Trophoblast cell (in vitro differentiated cells and primary cell): ENCODE data around the gene ANKS4B.

Experiments used
- DNase-seq, 2 donors: peaks; one replicate each; pipeline ENCODE4 v3.0.0-alpha.2; 2016
- H2AFZ ChIP-seq: 2 replicates; pipeline ENCODE4 v1.6.1; 2013; ENCODE audit warnings: low read length, moderate library complexity, mild to moderate bottlenecking; ENCODE audit not compliant: insufficient read depth, poor library complexity
- H2AK5ac ChIP-seq: 2 replicates; pipeline ENCODE4 v1.6.1; 2013; ENCODE audit warnings: mild to moderate bottlenecking, low read length
- H2BK120ac ChIP-seq: 2 replicates; pipeline ENCODE4 v1.6.1; 2013; ENCODE audit warnings: low read length, mild to moderate bottlenecking, moderate library complexity; ENCODE audit not compliant: insufficient read depth, poor library complexity
- H2BK12ac ChIP-seq: 2 replicates; pipeline ENCODE4 v1.6.1; 2013; ENCODE audit warnings: mild to moderate bottlenecking, low read length, moderate library complexity
- H2BK5ac ChIP-seq: 2 replicates; pipeline ENCODE4 v1.6.1; 2013; ENCODE audit warnings: low read length, low read depth, moderate library complexity, mild to moderate bottlenecking; ENCODE audit not compliant: poor library complexity
- H3K14ac ChIP-seq: 2 replicates; pipeline ENCODE4 v1.6.1; 2013; ENCODE audit warnings: mild to moderate bottlenecking, low read length
- H3K18ac ChIP-seq: 2 replicates; pipeline ENCODE4 v1.6.1; 2013; ENCODE audit warnings: mild to moderate bottlenecking, low read length
- H3K23ac ChIP-seq: 2 replicates; pipeline ENCODE4 v1.6.1; 2013; ENCODE audit warnings: low read length
- H3K27ac ChIP-seq: 2 replicates; pipeline ENCODE4 v1.5.1; 2013; ENCODE audit warnings: low read depth, mild to moderate bottlenecking, inconsistent platforms, low read length, moderate library complexity
- H3K27me3 ChIP-seq: 2 replicates; pipeline ENCODE4 v1.6.1; 2013; ENCODE audit warnings: inconsistent platforms, mild to moderate bottlenecking, low read length, moderate library complexity; ENCODE audit not compliant: insufficient read depth
- H3K36me3 ChIP-seq, 2 experiments: 1 replicate in 1 of 2; 2 replicates in 1 of 2; pipeline ENCODE4 v1.6.1; 2013; ENCODE audit warnings: low read length in 2 of 2, mild to moderate bottlenecking in 2 of 2, moderate library complexity in 1 of 2; ENCODE audit not compliant: insufficient read depth in 2 of 2, control insufficient read depth in 1 of 2
- H3K4ac ChIP-seq: 2 replicates; pipeline ENCODE4 v1.6.1; 2013; ENCODE audit warnings: low read depth, mild to moderate bottlenecking, low read length, moderate library complexity
- H3K4me1 ChIP-seq, 2 experiments: 1 replicate in 1 of 2; 2 replicates in 1 of 2; pipeline ENCODE4 v1.6.1; 2013; ENCODE audit warnings: low read length in 2 of 2, mild to moderate bottlenecking in 2 of 2, moderate library complexity in 1 of 2; ENCODE audit not compliant: insufficient read depth in 2 of 2, control insufficient read depth in 1 of 2
- H3K4me2 ChIP-seq: 2 replicates; pipeline ENCODE4 v1.6.1; 2013; ENCODE audit warnings: inconsistent platforms, mild to moderate bottlenecking, low read length, moderate library complexity
- H3K4me3 ChIP-seq: 2 replicates; pipeline ENCODE4 v1.5.1; 2013; ENCODE audit warnings: mild to moderate bottlenecking, low read depth, low read length, inconsistent platforms
- H3K79me1 ChIP-seq: one replicate; pipeline ENCODE4 v1.6.1; 2013; ENCODE audit warnings: low read length
- H3K79me2 ChIP-seq: 2 replicates; pipeline ENCODE4 v1.6.1; 2013; ENCODE audit warnings: low read length, mild to moderate bottlenecking; ENCODE audit not compliant: control insufficient read depth, insufficient read depth, poor library complexity
- H3K9ac ChIP-seq: 2 replicates; pipeline ENCODE4 v1.6.1; 2013; ENCODE audit warnings: mild to moderate bottlenecking, low read length
- H3K9me3 ChIP-seq: 2 replicates; pipeline ENCODE4 v1.6.1; 2013; ENCODE audit warnings: low read depth, mild to moderate bottlenecking, control low read depth, inconsistent platforms, low read length; ENCODE audit not compliant: insufficient read depth
- H4K12ac ChIP-seq: 2 replicates; pipeline ENCODE4 v1.6.1; 2013; ENCODE audit warnings: low read depth, mild to moderate bottlenecking, low read length, moderate library complexity
- H4K8ac ChIP-seq: 2 replicates; pipeline ENCODE4 v1.6.1; 2013; ENCODE audit warnings: low read depth, mild to moderate bottlenecking, low read length, moderate library complexity
- H4K91ac ChIP-seq: one replicate; pipeline ENCODE4 v1.6.1; 2013; ENCODE audit warnings: low read depth, mild to moderate bottlenecking, low read length, moderate library complexity
- WGBS: extraction: QIAGEN DNeasy Blood & Tissue Kit; methylation state at CpG from one replicate; pipeline ENCODE4 v1.1.7; 2013; ENCODE audit warnings: missing lambda C conversion rate; ENCODE audit not compliant: insufficient read length, insufficient coverage; ENCODE audit errors: extremely low coverage; 5-methylcytosine and 5-hydroxymethylcytosine counted together

The ANKS4B gene

DNA sequence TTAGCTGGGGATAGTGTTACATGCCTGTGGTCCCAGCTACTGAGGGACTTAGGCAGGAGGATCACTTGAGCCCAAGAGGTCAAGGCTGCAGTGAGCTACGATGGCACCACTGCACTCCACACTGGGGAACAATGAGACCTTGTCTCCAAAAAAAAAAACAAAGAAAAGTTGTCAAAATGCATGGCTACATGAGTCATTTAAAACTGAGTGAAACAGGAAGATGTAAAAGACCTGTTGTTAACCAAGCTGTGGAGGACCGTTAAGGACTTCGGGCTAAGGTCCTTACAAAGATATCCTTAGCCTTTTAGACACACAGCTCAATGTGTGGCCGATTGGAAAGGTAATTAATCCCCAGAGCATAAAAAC is 47.2 kb upstream of the ANKS4B start:
- no peaks in the 10 kb centered on the region for H3K79me2 ChIP-seq
- peaks cover 3 to 8% of the 10 kb centered on the region in 2 experiments for H3K36me3 ChIP-seq
- H3K79me1 ChIP-seq, result no peaks in the 10 kb centered on the region
- H3K4ac ChIP-seq, result no peak overlapping the region
- H3K27me3 ChIP-seq, result no peaks in the 10 kb centered on the region
- no peak overlapping the region for H3K14ac ChIP-seq
- H3K27ac ChIP-seq, result no peak overlapping the region
- no peak overlapping the region for H2BK120ac ChIP-seq
- H3K9me3 ChIP-seq, result peaks cover 4% of the 10 kb centered on the region
- H4K12ac ChIP-seq, result no peak overlapping the region
- H3K4me2 ChIP-seq, result no peak overlapping the region
- no peak overlapping the region for H2BK12ac ChIP-seq
- H3K23ac ChIP-seq, result no peak overlapping the region
- H3K18ac ChIP-seq, result no peak overlapping the region
- H2AFZ ChIP-seq, result no peak overlapping the region
- no peak overlapping the region for H4K91ac ChIP-seq
- no peak overlapping the region for H3K9ac ChIP-seq
- no peak overlapping the region for H2AK5ac ChIP-seq
- H2BK5ac ChIP-seq, result no peak overlapping the region
- no peak for DNase-seq
- peaks cover 2 to 3% of the 10 kb centered on the region in 2 experiments for H3K4me1 ChIP-seq
- no CpG with 5 or more reads among the region's 4 CpGs for WGBS
- no peak overlapping the region for H4K8ac ChIP-seq
- no peak overlapping the region for H3K4me3 ChIP-seq

DNA sequence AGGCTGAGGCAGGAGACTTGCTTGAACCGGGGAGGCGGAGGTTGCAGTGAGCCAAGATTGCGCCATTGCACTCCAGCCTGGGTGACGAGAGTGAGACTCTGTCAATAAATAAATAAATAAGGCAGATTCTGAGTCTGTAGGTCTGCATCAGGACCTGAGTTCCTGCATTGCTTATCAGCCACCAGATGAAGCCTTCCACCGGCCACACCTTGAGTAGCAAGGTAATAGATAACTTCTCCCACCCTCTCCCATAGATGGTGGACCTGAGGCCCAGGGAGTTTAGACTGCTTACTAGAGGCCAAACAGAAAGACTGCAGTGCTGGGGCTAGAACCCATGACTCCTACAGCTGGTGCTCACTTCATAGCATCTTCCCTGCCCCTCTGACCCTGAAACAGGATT is 44.2 kb upstream of the ANKS4B start:
- no peak overlapping the region for H3K4me3 ChIP-seq
- H3K14ac ChIP-seq, result no peak overlapping the region
- H3K79me1 ChIP-seq, result no peaks in the 10 kb centered on the region
- H4K8ac ChIP-seq, result no peak overlapping the region
- no peaks in the 10 kb centered on the region for H3K79me2 ChIP-seq
- H3K4ac ChIP-seq, result no peak overlapping the region
- DNase-seq, result no peak
- H3K27ac ChIP-seq, result no peak overlapping the region
- no CpG with 5 or more reads among the region's 5 CpGs for WGBS
- H2AFZ ChIP-seq, result no peak overlapping the region
- H3K9me3 ChIP-seq, result peaks cover 2% of the 10 kb centered on the region
- H3K18ac ChIP-seq, result no peak overlapping the region
- no peak overlapping the region for H2AK5ac ChIP-seq
- no peak overlapping the region for H4K12ac ChIP-seq
- no peak overlapping the region for H3K23ac ChIP-seq
- H3K9ac ChIP-seq, result no peak overlapping the region
- H3K4me2 ChIP-seq, result no peak overlapping the region
- no peak overlapping the region for H2BK5ac ChIP-seq
- peaks cover 2 to 3% of the 10 kb centered on the region in 2 experiments for H3K4me1 ChIP-seq
- no peak overlapping the region for H2BK120ac ChIP-seq
- H4K91ac ChIP-seq, result no peak overlapping the region
- H3K36me3 ChIP-seq, result no peaks in the 10 kb centered on the region
- no peak overlapping the region for H2BK12ac ChIP-seq
- no peaks in the 10 kb centered on the region for H3K27me3 ChIP-seq

- WGBS, result no CpG with 5 or more reads among the region's 4 CpGs
- peaks cover 2% of the 10 kb centered on the region for H3K9me3 ChIP-seq
- H3K23ac ChIP-seq, result no peak overlapping the region
- H2BK120ac ChIP-seq, result no peak overlapping the region
- no peaks in the 10 kb centered on the region for H3K79me1 ChIP-seq
- H3K4me3 ChIP-seq, result no peak overlapping the region
- no peak overlapping the region for H3K14ac ChIP-seq
- H3K9ac ChIP-seq, result no peak overlapping the region
- no peak overlapping the region for H4K8ac ChIP-seq
- no peak overlapping the region for H4K12ac ChIP-seq
- no peak overlapping the region for H3K4me2 ChIP-seq
- no peak overlapping the region for H3K4ac ChIP-seq
- no peak for DNase-seq
- H3K79me2 ChIP-seq, result no peaks in the 10 kb centered on the region
- H2BK5ac ChIP-seq, result no peak overlapping the region
- no peak overlapping the region for H2BK12ac ChIP-seq
- no peak overlapping the region for H2AFZ ChIP-seq
- H3K18ac ChIP-seq, result no peak overlapping the region
- no peak overlapping the region for H4K91ac ChIP-seq
- H2AK5ac ChIP-seq, result no peak overlapping the region
- peaks cover 2 to 3% of the 10 kb centered on the region in 2 experiments for H3K4me1 ChIP-seq
- no peak overlapping the region for H3K27ac ChIP-seq
- H3K36me3 ChIP-seq, result no peaks in the 10 kb centered on the region
- no peaks in the 10 kb centered on the region for H3K27me3 ChIP-seq
Observed at GRCh38 chr16:21190013-21190412, 43.5 kb upstream of the ANKS4B start.

GRCh38 chr16:21190599-21190998 is 42.9 kb upstream of the ANKS4B start:
- no peak for DNase-seq
- H3K18ac ChIP-seq, result no peak overlapping the region
- H2BK5ac ChIP-seq, result no peak overlapping the region
- no peaks in the 10 kb centered on the region for H3K36me3 ChIP-seq
- no peak overlapping the region for H3K4me3 ChIP-seq
- H3K23ac ChIP-seq, result no peak overlapping the region
- H3K9ac ChIP-seq, result no peak overlapping the region
- peaks cover 2 to 3% of the 10 kb centered on the region in 2 experiments for H3K4me1 ChIP-seq
- H3K27ac ChIP-seq, result no peak overlapping the region
- no peak overlapping the region for H2BK120ac ChIP-seq
- H2BK12ac ChIP-seq, result no peak overlapping the region
- H3K27me3 ChIP-seq, result no peaks in the 10 kb centered on the region
- H4K12ac ChIP-seq, result no peak overlapping the region
- H4K91ac ChIP-seq, result no peak overlapping the region
- no peak overlapping the region for H2AK5ac ChIP-seq
- no peak overlapping the region for H3K14ac ChIP-seq
- no peaks in the 10 kb centered on the region for H3K79me1 ChIP-seq
- no peak overlapping the region for H3K4ac ChIP-seq
- H3K79me2 ChIP-seq, result no peaks in the 10 kb centered on the region
- H4K8ac ChIP-seq, result no peak overlapping the region
- H2AFZ ChIP-seq, result no peak overlapping the region
- no peak overlapping the region for H3K4me2 ChIP-seq
- peaks cover 2% of the 10 kb centered on the region for H3K9me3 ChIP-seq
